GM18858 (cell line): ENCODE data around the gene SLC2A9.
"Not testable (repeated sequence)": the region's sequence is repeated elsewhere in the genome, so short reads cannot be mapped to it uniquely, and the experiment has no call there.

ENCODE experiments used
- ATAC-seq: cut with Tn5 transposase; IDR thresholded peaks from one replicate; pipeline ENCODE4 v1.9.1; 2021; ENCODE audit not compliant: unreplicated experiment

SLC2A9 gene

DNA sequence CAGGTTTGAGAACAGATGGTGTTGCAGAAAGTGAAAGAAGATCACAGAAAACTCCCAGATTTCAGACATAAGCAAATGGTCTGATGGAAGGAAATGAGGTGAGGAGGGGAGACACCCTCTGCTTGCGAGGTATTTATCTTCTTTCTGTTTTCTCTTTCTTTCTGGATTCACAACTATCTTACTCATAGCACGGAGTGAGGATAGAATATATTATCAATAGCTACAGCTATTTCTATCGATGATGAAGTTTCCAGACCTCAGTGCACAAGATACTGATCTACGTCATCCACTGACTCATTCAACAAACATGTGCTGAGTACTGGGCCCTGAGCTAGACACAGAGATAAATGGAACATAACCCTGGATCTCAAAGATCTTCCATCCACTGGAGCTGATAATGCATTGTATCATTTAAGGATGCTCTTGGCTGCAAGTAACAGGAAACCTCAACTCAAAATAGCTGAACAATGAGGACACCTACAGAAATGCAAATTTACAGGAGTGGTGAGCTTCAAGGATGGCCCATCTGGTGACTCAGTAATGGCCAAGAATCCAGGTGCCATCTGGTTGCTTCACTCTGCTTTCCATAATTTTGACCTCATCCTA is 21.2 kb downstream of the SLC2A9 start:
- peak; percentile 36 for ATAC-seq

DNA sequence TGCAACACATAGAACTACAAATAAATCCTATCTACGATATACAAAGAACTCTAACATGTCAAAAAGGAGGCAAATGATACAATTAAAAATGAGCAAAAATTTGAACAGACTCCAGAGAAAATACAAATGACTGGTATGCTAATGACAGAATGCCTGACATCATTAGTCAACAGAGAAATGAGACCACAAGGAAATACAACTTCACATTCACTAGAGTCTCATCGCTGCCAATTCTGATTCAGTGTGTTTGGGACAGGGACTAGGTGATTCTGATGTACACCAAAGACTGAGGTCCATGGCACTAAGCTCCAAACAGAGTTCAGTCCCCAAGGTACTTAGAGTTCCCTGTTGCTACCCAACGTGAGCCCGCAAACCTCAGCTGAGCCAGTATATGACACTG is 23.4 kb downstream of the SLC2A9 start:
- no peak for ATAC-seq

DNA sequence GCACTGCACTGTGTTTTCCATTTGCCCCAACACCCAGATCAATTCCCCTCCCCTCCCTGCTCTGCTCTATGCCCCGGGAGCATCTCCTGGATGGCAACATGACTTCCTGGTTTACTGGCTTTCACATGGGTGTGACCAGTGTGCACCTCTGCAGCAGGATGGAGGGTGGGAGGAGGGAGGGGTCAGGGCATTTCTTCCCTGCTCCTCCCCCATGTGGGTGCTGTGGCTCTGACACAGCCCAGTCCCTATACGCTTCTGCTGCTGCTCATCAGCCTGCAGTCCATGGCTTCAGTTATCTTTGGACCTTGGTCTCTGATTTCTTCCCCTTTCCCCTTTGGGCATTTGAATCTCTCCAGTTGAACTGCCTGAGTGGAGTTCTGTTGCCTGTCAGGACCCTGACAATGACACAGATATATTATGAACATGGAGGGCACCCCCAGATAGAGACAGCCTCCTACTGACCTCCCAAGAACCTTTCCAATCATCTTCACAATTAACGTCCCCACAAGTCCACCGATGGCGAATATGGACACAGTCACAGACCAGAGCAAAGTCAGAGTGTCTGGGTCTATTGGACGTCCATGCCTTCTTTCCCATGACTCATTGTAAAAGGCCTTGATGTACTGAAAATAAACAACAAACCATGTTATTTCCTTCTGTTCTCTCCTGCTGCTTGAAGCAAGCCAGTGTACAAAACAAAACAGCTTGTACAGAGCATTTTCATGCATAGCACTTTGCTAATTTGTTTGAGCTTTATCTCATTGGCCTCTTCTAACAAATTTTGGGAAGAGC is 24.8 kb downstream of the SLC2A9 start:
- ATAC-seq = no peak

DNA sequence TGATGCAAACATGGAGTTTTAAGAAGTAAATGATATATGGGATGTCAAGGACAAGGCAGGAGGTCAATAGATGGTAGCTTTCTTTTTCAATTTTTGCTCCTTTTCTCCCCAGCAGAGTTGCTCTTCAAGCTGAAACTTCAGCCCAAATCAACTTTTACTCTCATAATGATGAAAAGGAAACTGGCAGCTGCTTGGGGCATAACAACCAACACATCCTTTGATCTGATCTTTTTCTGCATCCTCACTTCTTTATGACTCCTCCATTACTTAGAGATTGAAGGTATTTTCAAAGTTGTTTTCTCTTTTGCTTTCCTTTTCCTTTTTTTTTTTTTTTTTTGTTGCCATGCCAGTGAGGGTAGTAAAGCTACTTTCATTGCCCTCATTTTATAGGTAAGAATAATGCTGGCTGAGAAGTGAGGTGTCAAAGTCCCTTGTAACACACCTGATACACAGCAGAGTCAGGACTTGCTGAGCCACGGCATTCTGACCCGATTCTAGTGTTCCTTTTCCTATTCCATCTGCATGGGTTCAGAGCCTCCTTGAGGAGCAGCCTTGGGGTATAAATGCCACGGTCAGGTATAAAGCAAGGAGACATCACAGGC is 26.9 kb downstream of the SLC2A9 start:
- peak; percentile 67 for ATAC-seq

DNA sequence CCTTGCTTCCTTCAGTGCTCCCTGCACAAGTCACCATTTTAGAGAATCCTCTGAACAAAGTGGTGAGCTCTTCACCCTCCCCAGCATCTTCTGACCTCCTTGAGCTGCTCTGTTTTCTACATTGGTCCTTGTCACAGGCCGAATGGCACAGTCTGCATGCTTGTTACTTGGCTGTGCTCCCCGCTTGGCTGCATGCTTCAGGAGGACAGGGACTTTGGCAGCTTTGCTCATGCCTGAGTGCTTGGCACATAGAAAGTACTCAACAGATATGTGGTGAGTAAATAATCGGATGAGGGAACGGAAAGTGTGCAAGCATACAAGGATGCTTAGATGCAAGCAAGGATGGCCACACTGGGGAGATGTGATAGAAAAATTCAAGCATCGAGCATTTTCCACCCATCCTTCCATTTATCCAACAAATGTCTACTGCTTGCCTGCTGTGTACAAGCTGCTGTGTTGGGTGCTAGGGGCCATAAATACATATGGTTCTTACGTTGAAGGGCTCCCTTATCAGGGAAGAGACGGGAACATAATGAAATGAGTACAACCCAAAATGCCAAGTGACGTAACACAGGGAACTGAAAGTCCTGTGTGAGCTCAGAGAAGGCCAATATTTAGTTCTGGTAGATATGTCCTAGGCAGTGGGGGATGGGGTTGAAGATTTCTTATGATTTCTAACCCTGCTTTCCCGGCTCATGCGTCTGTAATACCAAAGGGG is 31.2 kb downstream of the SLC2A9 start:
- no peak for ATAC-seq

DNA sequence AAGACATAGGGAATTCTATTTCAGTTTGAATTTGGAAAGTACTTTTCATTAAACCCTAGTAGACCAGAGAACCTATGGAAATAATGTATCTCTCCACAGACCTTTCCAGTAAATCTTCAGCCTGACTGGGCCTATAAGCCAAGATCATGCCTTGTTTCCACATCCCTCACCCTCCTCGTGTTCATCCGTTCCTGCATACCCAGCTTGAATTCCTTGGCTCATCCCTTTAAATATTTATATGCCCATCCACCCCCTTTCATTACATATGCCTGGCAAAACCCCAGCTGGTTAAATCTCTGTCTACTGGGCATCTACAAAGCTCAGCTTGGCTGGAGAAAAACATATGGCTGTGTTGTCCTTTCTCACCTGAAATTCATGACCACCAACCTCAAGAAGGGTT is 32.4 kb downstream of the SLC2A9 start:
- no peak for ATAC-seq

DNA sequence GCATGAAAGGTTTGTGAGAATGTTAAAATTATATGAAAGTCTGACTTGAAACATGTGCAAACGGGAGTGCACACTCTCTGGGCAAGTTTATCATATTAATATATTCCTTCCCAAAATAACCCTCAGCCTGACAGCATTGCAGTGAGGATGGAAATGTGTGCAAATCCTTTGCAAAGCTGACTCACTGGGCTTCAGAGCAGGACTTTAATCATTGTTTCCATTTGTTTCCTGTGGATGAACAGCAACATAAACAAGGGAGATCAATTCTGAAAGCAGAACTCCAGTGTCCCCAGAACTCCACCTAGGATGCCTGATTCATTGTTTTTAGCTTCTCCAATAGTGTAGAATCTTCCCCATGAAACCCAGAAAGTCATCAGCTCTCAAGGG is 32.9 kb downstream of the SLC2A9 start:
- ATAC-seq = peak; percentile 4

DNA sequence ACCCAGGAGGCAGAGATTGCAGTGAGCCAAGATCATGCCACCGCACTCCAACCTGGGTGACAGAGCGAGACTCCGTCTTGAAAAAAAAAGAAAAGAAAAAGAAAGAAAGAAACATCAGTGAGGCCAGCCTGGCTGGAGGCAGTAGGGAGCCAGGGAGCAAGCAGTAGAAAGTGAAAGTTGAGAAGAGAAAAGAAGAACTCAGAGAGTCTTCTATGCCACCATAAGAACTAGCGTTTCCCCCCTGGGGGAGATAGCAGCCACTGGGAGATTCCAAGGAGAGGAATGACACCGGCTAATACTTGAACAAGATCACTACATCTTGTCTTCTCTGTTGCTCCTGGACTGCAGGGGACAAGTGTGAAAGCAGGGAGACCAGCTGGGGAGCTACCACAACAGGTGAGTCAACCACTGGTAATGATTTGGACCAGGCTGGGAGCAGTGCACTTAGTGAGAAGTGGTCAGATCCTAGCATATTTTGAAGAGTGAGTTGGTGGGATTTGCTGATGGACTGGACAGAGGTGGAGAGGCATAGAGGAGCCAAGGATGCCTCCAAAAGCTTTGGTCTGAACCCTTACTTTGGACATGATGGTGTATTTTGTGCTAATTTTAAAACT is 33.4 kb downstream of the SLC2A9 start:
- ATAC-seq = peak; percentile 67

DNA sequence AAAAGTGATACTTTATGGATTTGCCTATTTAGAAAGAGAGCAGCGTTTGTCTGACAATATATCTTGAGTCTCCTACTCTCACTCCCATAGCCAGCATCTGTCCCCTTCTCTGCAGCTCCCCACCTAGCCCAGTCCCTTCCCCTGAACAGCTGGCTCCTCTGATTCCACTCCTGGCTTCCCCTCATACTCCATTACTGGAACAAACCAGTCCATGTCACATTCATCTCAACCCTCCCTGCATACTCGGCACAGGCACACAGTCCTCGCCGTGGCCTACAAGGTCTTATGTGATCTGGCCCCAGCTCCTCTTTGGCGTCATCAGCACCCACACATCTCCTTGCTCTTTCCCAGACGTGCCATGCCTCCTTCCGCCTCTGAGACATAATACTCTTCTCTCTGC is 36.7 kb downstream of the SLC2A9 start:
- no peak for ATAC-seq

DNA sequence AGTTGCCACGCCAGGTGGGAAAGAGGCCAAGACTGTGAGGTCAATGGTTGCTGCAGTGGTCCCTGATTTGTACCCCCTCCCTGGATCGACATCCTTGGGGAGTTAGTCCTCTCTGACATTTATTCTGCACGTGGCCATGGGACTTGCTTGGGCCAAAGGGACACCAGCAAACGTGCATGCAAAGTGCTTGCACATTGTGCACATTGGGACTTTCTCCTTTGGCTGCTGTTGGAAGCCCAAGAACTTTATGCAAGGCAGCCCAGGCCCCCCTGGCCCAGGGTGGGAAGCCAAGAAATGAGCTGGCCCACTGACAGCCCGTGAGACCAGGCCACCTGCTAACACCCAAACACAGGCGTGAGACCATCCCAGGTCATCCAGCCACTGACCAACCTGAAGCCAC is 38.1 kb downstream of the SLC2A9 start:
- ATAC-seq = no peak

DNA sequence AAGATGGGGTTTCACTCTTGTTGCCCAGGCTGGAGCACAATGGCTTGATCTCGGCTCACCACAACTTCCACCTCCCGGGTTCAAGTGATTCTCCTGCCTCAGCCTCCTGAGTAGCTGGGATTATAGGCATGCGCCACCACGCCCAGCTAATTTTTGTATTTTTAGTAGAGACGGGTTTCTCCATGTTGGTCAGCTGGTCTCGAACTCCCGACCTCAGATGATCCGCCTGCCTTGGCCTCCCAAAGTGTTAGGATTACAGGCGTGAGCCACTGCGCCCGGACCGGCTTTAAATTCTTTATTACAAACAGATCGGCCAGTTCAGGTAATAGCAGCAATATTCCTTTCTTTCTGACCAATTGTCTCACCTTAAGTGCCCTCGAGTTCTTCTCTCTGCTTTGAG is 39.4 kb downstream of the SLC2A9 start:
- not testable (repeated sequence) for ATAC-seq

DNA sequence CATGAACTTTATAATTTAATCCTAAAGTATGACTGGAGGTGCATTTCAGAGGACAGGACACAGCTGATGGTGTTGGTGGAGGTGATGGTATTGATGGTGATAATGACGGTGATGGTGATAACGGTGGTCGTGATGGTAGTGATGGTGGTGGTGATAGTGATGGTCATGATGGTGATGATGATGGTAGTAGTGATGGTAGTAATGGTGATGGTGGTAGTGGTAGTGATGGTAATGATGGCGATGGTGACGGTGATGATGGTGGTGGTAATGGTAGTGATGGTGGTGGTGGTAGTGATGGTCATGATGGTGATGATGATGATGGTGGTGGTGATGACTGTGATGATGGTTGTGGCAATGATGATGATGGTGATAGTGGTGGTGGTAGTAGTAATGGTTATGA is 40.4 kb downstream of the SLC2A9 start:
- no peak for ATAC-seq

DNA sequence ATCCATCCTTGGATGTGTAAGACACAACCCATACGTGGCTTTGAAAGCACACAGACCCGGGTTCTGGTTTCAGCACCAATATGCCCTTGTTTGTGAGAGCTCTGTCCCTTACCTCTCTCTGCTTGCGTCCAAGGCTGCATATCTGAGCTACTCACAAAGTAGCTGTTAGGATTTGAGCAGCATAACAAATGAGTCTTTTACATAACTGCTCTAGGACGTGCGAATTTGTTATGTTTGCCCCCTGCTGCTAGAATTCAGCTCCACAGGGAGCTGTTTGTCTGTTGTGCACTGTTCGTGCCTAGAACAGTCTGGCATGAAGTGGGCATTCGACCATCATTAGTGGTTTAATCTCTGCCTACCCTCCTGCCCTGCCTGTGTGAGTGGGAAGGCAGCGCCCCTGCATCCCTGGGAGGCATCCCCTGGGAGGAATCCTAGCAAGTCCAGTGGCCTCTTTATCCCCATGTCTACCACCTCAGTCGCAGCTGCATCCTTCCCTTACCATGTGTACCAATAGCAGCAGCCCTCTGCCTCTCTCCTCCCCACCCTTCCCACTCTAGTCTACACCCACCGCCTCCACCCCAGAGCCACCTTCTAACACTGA is 42.1 kb downstream of the SLC2A9 start:
- no peak for ATAC-seq

DNA sequence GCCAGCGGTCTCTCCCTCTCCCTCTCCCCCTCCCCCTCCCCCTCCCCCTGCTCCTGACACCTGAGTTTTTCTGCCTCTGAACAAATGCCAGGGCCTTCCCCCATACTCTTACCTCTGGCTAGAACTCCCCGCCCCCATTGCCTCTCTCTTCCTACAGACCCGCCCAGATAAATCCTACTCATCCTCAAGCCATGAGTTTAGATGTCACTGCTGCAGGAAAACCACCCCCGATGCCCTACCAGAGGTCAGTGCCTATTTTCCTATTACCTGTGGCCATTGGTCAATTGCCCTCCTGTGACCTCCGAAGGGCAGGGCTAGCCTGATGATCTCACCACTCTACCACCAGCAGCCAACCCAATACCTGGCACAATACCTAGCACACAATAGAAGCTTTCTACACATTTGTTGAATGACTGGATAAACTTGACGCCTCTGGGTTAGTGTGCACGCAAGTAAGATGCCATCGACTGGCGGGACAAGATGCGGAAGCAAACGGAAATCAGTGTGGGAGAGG is 43.7 kb downstream of the SLC2A9 start:
- no peak for ATAC-seq

DNA sequence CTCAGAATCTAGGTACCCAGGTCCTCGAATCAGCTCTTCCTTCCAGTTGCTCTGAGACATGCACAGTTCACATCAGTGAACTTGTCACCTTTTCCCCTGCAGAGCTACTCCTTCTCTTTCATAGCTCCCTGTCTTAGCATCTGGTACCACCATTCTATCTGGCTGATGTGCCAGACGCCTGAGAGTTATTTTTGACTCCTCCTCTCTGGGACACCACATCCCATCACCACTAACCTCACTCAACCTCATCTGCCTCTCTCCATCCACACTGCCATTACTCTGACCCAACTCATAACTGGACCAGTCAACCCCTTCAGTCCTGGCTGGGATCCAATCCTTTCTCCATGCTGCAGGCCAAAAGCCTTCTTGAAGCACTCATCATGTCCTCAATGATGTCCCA is 44.5 kb downstream of the SLC2A9 start:
- ATAC-seq = no peak

DNA sequence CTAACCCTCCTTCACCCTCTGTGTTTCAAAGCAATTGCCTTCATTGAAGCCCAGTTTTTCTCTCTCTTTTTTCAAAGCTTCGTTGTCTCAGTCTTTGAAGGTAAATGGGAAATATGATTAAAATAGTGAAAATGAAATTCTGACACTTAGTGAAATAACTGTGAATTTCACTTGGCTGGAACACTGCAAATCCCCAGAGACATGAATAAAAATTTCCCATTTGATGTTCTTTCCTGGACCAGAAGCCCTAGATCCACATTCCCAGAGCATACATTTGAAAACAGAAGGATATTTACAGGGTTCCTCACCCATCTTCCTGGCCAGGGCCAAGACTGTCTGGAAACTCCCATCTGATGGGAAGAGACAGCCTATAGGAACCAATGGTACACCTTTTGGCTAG is 45.0 kb downstream of the SLC2A9 start:
- no peak for ATAC-seq

DNA sequence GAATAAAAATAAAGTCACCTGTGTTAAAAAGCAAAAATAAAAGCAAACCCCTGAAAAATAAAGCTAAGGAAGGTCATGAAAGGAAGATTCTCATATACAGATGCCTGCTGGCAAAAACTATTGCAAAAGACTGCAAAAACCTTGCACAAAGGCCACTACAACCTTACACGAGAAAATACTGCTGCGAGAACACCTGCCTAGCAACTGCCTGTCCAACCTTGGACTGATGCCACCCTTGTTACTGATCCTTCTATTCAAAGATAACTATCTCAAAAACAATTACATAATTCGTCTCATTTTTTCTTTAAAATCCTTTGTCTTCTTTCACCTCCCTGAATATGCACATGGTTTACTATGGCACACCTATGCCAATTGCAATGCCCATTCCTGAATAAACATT is 49.6 kb downstream of the SLC2A9 start:
- ATAC-seq = no peak

DNA sequence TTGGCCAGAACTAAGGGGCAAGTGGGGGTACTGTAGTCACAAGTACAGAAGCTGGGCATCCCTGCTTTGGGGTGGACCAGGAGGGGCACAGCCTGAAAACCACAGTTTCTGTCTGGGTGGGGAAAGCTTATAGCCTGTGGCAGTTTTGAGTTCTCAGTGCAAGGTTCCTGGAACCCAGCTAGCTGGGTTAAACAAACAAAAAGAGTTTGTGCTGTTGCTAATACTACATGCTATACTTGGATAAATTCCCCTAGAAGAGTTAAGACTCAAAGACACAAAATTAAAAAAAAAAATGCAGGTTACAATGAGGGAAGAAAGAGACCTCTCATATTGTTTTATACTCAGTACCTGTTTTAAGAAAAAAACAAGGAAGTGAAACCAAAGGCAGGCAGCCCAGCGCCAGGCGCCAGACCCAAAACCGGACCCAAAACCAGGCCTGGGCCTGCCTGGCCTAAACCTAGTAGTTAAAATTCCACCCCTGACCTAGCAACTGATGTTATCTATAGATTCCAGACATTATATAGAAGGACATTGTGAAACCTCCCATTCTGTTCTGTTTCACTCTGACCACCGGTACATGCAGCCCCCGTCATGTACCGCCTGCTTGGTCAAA is 50.8 kb downstream of the SLC2A9 start:
- ATAC-seq = peak; percentile 72

DNA sequence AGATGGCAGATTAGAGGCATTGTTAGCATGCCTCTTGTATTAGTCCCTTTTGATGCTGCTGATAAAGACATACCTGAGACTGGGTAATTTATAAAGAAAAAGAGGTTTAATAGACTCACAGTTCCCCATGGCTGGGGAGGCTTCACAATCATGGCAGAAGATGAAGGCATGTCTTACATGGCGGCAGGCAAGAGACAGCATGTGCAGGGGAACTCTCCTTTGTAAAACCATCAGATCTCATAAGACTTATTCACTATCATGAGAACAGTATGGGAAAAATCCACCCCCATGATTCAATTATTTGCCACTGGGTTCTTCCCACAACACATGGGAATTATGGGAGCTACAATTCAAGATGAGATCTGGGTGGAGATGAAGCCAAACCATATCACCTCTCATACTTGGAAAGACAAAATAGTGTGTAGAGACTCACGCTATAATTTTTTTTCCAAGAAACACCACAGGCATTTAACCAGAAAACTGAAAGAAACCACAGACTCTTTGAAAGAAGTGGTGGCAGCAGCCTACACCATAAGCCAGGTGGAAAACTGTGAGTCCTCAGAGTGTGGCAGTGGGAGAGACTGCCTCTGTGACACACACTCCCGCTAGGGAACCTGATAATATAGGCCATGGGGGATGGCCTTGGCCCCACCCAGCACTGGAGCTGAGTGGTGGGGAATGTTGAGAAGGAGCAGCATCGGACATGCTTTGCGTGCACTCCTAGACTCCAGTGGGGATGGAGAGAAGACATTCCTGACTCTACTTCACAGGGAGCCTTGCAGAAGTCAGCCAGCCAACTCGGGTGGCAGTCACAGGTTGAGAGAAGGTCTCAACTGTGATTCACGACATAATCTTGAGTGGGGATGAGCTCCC is 51.5 kb downstream of the SLC2A9 start:
- no peak for ATAC-seq
